HG03457 (cell line): ENCODE data around the gene GPRC5C.

ENCODE experiments used
- ATAC-seq: cut with Tn5 transposase; IDR thresholded peaks from one replicate; pipeline ENCODE4 v1.9.1; 2021; ENCODE audit warnings: moderate number of reproducible peaks; ENCODE audit not compliant: unreplicated experiment

Gene GPRC5C

DNA sequence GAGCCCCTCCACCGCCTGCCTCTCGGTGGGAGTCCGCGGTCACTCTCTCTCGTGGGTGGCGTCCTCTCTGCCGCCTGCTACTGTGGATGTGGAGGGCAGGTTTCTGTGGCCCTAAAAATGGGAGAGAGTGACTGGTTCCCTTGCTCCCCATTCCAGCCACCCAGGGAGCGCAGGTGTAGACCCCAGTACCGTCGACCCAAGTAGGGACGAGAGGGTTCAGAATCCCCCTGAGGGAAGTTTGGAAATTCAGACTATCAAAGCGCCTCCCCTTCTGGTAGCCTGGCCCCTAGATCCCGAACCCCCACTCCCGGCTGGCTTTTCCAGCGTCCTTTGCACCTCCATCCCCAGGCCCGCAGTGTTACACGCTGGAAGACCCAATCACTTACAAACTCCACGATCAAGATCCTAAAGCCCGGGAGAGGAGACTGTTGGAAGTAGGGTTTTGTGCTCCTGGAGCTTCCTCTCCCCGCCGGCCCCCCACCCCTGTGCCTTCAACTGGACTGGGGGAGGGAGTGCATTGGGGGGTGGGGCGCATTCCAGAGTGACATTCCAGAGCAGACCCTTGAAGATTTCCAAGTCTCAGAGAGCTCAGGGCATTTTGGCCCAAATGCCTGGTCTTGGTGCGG, 991 bp downstream of the GPRC5C start:
- no peak for ATAC-seq

DNA sequence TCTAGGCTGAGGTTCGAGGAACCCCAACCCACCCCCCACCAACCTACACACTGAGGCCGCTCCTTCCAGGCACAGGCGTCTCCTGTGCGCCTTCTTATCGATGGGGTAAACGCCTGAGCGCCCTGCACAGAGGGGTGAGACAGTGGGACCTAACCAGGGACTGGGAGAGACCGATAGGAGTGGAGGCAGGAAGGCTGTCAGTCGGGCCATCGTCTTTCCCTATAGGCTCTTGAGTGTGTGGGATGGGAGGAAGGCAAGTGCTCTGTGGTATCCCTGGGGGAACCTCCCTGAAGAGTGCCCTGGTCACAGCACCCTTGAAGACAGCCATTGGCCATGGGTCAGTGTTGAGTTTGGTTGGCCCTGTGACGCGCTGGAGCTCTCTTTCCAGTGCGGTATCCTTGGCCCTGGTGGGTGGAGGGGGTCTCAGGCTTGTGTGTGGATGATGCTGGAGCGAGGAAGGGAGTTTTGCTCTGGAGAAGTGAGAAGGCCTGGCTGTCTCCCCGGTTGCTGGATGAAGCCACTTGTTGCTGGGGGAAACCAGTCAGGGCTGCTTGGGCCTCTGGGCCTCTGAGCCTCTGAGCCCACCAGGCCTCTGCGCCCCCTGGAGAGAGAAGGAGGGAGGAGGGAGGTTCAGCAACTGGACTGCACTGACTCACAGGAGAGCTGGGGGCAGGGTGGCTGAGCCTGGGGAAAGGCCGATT, 1.7 kb downstream of the GPRC5C start:
- ATAC-seq, result no peak

DNA sequence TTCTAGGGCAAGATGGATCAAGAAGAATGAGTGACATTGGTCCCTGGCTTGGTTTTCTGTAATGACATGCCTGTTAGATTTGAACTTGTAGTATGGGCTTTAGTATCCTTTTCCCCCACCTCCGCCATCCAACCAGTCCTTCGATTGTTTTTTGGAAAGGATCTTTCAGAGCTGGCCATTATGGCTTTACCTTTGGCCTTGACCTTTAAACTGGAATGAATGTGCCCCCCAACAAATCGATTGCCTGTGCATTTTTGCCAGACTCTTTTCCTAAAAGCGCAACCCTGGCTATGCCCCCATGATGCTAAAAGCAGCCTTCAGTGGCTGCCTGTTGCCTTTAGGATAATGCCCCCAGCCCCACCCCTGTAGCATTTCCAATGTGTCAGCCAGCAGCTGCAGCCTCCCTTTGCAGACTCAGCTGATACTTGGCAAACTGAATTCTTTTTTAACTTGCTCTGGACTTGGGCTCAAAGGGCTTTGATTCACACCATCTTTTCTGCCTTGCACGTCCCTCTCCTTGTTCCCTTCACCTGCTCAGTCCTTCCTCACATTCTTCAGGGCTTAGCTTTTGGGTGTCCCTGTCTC, 4.0 kb downstream of the GPRC5C start:
- no peak for ATAC-seq

DNA sequence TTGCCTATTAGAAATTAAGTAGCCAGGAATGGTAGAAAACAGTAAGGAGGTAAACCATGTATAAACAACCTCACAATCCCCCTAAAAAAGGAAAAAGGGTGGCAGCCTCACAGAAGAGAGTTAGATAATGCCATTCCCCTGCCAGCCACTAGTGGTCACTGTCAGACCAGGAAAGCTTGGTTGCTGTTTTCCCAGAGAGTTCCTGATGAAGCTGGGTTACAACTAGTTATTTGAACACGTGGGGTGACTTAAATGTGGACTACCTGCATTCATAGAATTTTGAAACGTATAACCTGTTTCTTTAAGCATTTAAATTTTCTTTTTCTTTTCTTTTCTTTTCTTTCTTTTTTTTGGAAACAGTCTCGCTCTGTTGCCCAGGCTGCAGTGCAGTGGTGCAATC, 5.8 kb downstream of the GPRC5C start:
- no peak for ATAC-seq

DNA sequence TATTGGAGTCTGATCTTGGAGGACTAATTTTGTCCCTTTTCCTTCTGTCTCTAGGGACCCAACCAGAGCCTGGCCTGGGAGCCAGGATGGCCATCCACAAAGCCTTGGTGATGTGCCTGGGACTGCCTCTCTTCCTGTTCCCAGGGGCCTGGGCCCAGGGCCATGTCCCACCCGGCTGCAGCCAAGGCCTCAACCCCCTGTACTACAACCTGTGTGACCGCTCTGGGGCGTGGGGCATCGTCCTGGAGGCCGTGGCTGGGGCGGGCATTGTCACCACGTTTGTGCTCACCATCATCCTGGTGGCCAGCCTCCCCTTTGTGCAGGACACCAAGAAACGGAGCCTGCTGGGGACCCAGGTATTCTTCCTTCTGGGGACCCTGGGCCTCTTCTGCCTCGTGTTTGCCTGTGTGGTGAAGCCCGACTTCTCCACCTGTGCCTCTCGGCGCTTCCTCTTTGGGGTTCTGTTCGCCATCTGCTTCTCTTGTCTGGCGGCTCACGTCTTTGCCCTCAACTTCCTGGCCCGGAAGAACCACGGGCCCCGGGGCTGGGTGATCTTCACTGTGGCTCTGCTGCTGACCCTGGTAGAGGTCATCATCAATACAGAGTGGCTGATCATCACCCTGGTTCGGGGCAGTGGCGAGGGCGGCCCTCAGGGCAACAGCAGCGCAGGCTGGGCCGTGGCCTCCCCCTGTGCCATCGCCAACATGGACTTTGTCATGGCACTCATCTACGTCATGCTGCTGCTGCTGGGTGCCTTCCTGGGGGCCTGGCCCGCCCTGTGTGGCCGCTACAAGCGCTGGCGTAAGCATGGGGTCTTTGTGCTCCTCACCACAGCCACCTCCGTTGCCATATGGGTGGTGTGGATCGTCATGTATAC, 8.0 kb downstream of the GPRC5C start:
- ATAC-seq, result no peak

DNA sequence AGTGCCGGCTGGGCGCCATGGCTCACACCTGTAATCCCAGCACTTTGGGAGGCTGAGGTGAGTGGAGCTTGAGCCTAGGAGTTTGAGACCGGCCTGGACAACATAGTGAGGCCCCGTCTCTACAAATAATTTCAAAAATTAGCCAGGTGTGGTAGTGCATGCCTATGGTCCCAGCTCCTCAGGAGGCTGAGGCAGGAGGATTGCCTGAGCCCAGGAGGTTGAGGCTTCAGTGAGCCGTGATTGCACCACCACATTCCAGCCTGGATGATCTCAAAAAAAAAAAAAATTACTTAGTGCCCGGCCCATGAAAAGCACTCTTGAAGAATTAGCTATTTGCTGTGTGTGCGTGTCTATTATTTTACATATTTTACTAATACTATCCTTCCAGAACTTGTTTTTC, 9.6 kb downstream of the GPRC5C start:
- no peak for ATAC-seq

DNA sequence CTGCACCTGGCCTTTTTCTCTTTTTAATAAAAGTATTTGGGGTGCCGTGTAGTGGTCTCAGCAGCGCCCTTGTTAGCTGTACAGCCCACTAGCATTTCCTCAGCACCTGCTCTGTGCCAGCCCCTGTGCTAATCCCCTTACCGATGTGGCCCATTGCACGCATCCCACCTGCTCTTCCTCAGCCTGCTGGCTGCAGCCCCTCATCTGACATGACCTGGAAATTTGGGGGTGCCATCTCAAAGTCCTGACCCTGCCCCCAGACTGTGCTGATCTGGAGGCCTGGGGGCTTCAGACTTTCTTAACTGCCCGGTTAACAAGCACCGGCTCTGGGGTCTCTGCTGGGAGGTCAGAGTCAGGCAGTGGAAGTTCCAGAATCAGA, 10.4 kb downstream of the GPRC5C start:
- ATAC-seq, result no peak

DNA sequence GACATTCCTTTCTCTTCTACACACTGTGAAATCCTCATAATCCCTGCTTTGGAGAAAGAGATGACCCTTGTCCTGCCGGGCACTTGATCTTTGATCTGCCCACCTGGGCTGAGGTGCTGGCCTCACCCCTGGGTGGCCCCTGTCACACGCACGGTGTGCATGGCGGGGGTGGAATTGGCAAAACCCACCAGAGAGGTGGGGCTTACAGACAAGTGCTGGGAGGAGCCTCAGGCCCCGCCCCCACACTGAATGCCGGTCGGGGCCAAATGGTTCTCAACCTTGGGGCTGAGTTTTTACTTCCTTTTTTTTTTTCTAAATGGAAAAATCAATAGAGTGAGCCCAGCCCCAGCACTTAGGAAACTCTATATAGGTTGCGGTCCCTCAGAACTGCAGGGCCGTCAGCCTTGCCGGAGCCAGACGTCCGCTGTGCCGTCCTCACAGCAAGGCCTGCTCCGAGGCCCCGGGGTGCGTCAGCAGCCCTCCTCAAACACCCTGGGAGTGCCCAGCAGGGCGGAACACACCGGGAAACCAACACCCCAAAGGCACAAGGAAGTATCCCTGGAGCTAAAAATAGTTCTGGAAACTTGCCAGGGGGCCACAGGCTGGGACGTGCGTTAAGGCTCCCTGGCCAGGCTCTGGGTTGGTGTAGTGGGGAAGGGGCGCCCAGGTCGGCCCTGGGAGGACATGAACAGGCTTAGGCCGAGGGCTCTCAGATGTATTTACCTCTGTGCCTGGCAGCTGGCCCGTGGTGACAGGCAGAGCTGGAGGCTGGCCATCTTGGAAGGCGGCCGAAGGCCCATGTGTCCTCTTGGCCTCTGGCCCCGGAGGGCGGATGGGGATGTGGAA, 11.0 kb downstream of the GPRC5C start:
- ATAC-seq, result no peak

DNA sequence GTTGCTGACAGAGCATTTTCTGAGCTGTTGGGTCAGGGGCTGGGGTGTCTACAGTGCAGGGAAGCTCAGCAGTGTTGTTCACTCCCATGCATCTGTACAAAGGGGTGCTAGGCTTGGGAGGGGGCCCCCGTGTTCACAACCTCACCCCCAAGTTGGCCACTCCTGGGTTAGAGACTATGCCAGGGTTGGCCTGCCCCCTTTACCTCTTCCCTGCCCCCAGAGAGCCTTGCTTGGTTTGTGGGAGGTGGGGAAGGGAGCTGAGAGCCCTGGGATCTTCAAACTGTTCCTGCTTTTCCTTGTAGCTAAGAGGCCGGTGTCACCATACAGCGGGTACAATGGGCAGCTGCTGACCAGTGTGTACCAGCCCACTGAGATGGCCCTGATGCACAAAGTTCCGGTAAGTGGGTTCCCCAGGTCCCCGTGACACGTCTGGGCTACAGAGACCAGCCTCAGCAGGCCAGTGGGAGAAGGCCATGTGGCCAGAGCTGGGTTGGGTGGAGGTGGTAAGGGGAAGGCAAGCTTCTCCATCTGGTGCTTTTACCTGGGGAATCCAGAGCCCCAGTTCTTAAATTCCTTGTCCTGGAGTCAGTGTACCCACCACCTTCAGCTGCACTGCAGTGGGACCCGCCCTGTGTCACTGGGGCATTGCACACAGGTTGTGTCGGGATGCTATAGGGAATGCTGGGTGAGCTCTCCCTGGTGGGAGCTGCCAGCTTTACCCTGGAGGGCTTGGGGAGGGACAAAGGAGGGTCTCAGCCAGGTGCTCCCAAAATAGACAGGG, 11.8 kb downstream of the GPRC5C start:
- no peak for ATAC-seq

DNA sequence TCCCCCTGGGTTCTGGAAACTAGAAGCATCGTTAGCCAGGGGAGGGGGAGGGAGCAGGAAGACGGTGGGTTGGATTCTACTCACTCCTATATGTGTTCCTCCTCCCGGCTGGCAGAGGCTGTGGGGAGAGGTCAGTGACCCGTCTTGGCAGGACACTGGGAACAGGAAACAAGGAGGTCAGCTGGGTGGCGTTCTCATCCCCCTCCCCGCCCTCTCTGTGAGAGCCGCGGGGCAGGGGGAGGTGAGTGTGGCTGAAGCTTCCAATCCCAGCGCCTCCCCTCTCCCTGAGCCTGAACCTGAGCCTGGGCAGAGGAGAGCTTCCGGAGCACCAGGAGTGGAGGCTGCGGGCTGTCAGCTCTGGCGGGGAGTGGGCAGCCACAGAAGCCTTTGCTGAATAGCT, 12.5 kb downstream of the GPRC5C start:
- no peak for ATAC-seq

DNA sequence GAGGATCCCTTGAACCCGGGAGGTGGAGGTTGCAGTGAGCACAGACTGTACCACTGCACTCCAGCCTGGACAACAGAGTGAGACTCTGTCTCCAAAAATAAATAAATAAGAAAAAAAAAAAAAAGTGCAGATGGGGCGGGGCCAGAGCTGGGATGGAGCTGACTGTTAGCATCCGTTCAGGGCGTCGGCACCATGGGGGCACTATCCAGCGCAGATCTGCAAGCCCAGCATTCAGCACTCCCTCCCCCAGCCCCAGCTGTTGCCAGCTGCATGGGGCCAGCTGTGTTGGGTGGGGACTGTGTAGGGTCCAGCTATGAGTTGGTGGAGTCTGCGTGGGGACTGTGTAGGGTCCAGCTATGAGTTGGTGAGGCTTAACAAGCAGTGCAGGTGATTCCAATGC, 13.3 kb downstream of the GPRC5C start:
- ATAC-seq, result no peak

DNA sequence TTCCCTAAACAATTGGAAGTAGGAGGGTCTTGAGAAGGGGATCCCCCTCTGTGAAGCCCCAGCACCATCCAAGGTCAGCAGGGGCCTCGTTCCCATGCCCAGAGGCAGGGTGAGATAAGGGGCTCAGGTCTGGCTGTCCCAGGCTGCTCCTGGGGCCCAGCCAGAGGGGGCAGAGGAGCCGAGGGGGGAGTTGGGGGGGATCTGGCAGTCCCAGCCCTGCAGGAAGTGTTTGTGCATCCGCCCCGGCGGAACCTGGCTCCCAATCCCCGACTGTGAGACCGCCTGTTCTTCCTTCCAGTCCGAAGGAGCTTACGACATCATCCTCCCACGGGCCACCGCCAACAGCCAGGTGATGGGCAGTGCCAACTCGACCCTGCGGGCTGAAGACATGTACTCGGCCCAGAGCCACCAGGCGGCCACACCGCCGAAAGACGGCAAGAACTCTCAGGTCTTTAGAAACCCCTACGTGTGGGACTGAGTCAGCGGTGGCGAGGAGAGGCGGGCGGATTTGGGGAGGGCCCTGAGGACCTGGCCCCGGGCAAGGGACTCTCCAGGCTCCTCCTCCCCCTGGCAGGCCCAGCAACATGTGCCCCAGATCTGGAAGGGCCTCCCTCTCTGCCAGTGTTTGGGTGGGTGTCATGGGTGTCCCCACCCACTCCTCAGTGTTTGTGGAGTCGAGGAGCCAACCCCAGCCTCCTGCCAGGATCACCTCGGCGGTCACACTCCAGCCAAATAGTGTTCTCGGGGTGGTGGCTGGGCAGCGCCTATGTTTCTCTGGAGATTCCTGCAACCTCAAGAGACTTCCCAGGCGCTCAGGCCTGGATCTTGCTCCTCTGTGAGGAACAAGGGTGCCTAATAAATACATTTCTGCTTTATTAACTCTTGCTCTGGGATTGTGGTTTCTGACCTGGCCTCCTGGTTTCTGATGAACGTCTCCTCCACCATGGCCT, 14.9 kb downstream of the GPRC5C start:
- ATAC-seq, result no peak

DNA sequence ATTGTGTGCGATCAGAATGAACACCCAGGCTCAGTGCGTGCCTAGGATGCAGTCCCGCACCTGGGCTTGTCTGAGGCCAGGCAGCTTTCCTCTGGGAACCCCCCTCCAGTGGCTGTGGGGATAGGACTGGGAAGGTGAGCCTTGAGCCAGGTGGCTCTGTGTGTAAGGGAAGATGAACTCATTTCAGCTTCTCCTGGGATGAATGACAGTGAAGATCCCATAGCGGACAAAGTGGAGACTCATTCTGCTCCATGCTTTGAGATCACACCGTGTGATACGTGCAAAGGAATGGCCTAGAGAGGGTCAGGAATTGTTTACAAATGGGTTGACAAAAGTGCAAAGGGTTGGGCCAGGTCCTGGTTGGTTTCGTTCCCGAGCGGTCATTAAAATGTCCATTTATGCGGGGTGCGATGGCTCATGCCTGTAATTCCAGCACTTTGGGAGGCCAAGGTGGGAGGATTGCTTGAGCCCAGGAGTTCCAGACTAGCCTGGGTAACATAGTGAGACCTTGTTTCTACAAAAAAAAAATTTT, 15.8 kb downstream of the GPRC5C start:
- no peak for ATAC-seq

DNA sequence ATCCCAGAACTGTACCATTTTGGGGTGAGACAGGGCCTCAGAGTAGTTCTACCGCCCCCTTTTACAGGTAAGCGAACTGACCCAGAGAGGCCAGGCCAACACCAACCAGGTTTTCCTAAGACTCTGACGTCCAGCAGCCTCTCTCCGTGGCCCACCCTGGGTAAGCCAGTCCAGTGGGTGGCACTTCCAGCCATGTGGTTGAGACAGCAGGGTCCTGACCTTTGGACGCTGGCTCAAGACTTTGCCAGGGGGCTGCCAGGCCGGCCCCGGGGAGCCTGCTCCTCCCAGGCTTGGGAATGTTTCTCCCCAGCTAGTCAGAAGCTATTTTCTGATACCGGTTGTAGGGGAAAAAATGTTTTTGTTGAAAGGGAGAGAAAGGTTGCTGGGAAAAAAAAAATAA, 16.9 kb downstream of the GPRC5C start:
- no peak for ATAC-seq

DNA sequence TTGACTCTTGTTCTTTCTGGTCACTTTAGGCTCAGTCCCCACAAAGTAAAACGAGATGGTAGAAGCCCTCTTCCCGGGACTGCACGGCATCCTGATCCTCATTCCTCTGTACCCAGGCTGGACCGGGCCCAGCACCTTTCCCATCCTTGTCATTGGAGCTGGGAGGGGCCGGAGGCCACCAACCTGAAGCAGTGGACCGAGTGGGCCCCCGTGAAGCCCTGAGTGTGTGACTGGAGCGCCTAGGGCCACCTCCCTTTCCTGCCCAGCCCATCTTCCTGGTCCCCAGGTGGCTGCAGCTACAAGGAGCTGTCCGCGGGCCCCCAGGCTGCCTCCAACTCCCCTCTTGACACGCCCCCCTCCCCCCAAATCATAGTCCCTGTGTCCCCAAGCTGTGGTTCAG, 17.4 kb downstream of the GPRC5C start:
- no peak for ATAC-seq

DNA sequence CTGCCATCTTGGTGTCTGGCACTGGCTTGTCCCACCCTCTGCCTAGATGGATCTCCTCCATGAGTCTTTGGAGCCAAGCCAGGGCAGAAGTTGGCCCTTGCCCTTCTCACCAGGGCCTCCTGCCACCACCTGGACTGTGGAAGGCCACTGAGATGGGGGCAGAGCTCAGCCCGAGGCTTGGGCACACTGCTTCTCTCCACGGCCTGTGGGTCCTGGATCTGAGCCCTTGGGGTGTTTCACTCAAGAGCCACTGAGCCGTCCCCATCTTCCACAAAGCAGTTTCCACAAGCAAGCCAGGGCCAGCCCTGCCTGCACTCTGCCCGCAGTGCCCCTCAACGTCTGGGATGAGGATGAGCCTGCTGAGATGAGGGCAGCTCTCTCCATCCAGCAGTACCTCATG, 17.9 kb downstream of the GPRC5C start:
- ATAC-seq, result no peak

DNA sequence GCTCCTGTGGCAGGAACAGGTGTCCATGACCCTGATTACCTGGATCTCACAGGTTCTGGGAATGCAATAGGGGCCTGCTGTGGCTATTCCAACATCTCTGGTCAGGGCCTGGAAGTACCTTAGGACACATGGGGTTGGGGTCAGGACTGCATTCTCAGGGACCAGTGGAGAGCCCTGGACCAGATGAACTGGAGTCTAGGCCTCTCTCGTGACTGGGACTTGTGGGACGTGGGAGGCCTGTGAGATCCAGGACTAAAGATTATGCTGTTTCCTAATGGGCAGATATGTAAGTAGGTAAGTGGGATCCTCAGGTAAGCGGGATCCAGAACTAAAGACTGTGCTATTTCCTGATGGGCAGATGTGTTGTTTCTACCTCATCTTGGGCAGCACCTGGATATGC, 18.3 kb downstream of the GPRC5C start:
- no peak for ATAC-seq

DNA sequence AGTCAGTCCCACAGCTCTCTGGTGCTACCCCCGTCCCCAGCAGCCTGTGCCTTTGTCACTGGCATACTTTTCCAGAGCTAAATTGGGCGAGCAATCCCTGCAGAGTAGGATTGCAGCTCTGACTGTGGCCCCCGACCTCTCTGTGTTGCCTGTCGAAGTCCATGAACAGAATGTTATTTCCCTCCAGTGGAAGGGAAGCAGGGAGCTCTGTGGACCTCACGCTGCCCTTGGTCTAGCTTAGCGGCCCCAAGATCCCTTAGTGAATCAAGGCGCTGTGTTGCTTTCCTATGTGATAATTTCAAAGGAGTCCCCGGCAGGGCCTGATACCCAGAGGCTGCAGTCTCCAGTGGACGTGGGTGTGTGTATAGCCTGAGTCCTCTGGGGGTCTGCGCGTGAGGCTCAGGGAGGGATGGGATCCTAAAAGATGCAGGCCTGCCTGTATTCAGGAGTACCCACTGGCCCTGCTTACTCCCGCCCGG, 19.1 kb downstream of the GPRC5C start:
- ATAC-seq, result no peak
